BE2C (cell line): ENCODE results near the gene ALG8.

Experiments used
- DNase-seq: peaks from one replicate; pipeline ENCODE4 v3.0.0-alpha.2; 2020
- H3K27me3 ChIP-seq: fragments of 250-450 bp; sonication (Bioruptor Pico); 2 replicates; pipeline ENCODE4 v1.5.1; 2020; ENCODE audit warnings: mild to moderate bottlenecking
- H3K36me3 ChIP-seq: fragments of 250-450 bp; sonication (Bioruptor Pico); 2 replicates; pipeline ENCODE4 v1.5.1; 2020; ENCODE audit warnings: mild to moderate bottlenecking
- H3K4me1 ChIP-seq: fragments of 250-450 bp; sonication (Bioruptor Pico); 2 replicates; pipeline ENCODE4 v1.5.1; 2020
- H3K4me3 ChIP-seq: 2 replicates; pipeline ENCODE4 v1.5.1; 2011; ENCODE audit warnings: low read depth, low read length
- H3K9me3 ChIP-seq: fragments of 250-450 bp; sonication (Bioruptor Pico); 2 replicates; pipeline ENCODE4 v1.5.1; 2020
- TF ChIP-seq, protein P1 (sequence below): IDR thresholded peaks from 2 replicates; pipeline ENCODE4 v1.5.1; 2012; ENCODE audit warnings: mild to moderate bottlenecking, low read depth, low read length

ALG8 gene

DNA sequence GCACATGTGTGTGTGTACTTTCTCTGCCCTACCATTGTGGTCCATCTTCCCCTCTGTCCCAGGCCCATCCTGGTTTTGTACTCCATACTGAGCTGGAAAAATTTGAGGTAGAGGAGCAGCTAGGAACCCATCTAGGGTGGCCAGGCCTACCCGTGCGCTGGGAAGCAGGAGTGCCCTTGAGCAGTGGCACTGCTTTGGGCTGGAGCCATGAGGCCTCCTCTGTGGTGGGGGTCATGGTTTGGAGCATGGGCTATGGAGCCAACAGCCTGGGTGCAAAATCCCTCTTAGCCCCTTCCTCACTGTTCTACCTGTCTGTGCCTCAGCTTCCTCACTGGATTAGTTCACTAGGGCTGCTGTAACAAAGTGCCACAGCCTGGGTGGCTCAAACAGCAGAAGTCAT lies 21.9 kb upstream of the ALG8 start:
- no peaks in the 10 kb centered on the region for H3K27me3 ChIP-seq
- H3K9me3 ChIP-seq: no peaks in the 10 kb centered on the region
- no peaks in the 10 kb centered on the region for H3K36me3 ChIP-seq
- H3K4me1 ChIP-seq: peaks cover 11% of the 10 kb centered on the region
- no peak for DNase-seq
- no peak overlapping the region for H3K4me3 ChIP-seq
- TF ChIP-seq, protein P1, sequence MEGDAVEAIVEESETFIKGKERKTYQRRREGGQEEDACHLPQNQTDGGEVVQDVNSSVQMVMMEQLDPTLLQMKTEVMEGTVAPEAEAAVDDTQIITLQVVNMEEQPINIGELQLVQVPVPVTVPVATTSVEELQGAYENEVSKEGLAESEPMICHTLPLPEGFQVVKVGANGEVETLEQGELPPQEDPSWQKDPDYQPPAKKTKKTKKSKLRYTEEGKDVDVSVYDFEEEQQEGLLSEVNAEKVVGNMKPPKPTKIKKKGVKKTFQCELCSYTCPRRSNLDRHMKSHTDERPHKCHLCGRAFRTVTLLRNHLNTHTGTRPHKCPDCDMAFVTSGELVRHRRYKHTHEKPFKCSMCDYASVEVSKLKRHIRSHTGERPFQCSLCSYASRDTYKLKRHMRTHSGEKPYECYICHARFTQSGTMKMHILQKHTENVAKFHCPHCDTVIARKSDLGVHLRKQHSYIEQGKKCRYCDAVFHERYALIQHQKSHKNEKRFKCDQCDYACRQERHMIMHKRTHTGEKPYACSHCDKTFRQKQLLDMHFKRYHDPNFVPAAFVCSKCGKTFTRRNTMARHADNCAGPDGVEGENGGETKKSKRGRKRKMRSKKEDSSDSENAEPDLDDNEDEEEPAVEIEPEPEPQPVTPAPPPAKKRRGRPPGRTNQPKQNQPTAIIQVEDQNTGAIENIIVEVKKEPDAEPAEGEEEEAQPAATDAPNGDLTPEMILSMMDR: no peak

DNA sequence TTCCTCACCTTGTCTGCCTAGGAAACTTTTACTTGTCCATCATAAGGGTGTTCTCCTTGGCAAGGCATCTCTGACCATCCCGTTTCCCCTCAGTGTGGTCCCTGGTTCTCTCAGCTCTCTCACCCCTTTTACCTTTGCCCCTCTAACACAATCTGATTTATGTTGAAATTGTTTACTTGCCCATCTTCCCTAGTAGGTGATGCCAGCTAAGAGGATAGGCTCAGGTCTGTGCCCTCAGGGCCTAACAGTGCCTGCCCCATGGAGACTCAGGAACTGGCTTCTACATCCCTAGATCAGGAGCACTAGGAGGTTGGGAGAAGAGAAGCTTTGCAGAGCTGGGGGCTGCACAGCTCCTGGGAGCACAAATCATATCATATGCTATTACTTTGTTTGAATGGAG lies 21.1 kb upstream of the ALG8 start:
- Histone ChIP-seq H3K9me3 (no peaks in the 10 kb centered on the region), H3K4me3 (no peak overlapping the region), H3K36me3 (no peaks in the 10 kb centered on the region), H3K4me1 (peaks cover 11% of the 10 kb centered on the region), H3K27me3 (no peaks in the 10 kb centered on the region)
- DNase-seq: no peak
- TF ChIP-seq, protein P1: no peak

DNA sequence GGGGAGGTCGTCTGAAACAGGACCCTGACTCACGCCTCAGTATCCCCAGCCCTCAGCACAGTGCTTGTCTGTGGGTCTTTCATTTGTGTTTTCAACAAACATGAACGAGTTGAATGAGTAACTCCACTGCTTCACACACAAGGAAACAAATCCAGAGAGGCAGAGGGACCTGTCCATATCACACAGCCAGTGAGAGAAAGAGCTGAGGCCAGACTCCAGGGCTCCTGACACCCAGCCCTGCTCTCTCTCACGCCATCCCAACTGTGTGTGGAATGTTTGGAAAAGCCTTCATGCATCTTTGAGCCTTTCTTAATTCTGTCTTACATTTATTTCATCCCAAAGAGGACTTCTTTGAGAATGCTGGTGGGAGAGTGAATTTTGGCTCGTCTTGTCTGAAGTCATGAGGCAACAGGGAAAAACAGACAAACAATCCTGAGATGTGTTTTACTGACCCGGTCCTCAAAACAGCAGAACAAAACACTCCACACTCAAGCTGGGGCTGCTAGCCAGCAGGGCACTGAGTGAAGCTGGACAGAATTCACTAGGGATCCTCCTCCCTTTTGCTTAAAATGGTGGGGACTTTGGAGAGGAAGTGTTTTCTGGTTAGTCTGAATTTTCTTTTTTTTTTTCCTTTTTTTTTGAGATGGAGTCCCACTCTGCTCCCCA lies 19.7 kb upstream of the ALG8 start:
- no peak for DNase-seq
- no peaks in the 10 kb centered on the region for H3K27me3 ChIP-seq
- no peak overlapping the region for H3K4me3 ChIP-seq
- H3K4me1 ChIP-seq: peaks cover 11% of the 10 kb centered on the region
- TF ChIP-seq, protein P1: no peak
- no peaks in the 10 kb centered on the region for H3K9me3 ChIP-seq
- no peaks in the 10 kb centered on the region for H3K36me3 ChIP-seq

DNA sequence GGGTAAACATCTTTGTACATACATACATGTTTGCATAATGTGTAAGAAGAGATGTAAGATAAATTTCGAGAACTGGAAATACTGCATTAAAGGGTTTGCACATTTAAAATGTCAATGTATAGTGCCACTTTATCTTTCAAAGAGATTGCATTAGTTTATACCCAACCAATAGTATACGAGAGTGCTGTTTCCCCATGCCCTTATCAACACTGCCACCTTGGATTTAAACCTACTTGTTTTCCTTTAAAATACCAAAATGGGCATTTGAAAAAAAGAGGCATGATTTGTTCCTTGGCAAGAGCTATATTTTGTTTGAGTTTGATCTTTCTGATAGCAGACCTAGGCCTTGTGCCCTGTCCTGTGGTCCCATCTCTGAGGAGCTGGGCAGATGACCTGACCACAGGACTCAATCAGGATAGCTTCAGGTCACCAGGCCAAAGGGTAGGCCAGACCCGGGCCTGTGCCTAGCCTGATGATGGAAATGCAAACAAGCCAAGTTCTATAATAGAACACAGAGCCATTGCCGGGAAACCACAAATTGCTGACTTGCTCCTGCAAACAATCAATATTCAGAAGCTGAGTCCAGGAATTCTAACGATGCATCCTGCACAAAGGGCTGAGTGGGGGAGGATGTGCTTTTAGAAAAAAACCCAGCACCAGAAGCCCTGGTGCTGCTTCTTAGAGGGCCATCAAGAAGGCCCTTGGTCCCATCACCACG lies 16.9 kb upstream of the ALG8 start:
- TF ChIP-seq, protein P1: no peak
- no peak for DNase-seq
- Histone ChIP-seq H3K9me3 (no peaks in the 10 kb centered on the region), H3K4me3 (no peak overlapping the region), H3K4me1 (peaks cover 8% of the 10 kb centered on the region; the same call in 1 of the 2 replicates), H3K36me3 (no peaks in the 10 kb centered on the region), H3K27me3 (no peaks in the 10 kb centered on the region)

DNA sequence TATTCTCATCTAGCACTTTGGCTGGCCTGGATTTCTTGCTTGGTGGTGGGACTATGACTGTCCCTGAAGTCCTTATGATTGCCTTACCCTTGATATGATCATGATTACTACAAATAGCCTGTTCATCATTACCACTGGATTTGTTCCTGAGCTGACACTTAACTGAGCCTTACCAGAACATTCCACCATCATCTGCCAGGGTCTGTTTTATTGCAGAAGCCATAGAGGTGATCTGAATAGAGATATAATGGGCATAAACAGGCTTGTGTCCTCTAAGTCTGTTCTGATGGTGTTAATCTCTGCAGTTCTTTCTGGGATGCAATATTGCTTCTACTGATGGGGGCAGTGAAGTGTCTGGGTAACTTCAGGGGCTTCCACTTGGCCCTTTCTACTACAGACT lies 12.4 kb upstream of the ALG8 start:
- Histone ChIP-seq H3K9me3 (no peaks in the 10 kb centered on the region), H3K36me3 (no peaks in the 10 kb centered on the region), H3K4me1 (peaks cover 14% of the 10 kb centered on the region; the same call in 1 of the 2 replicates), H3K27me3 (no peaks in the 10 kb centered on the region), H3K4me3 (no peak overlapping the region)
- DNase-seq: no peak
- TF ChIP-seq, protein P1: no peak

DNA sequence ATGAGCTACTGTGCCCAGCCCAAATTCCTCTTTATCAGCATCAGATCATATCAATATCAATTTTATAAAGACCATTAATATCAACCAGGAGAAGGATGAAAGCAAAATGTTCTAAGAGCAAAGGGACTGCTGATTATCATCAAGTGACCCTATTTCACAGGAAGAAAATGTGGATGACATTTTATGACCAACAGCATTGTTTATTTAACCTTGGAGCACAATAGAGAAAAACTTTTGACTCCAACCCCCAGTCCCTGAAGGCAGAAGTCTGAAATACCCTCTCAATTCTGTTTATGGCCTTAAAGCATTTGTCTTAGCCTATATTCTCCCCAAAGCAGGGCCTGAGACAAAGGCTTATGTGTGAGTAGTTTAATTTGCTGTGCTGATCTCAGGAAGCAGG lies 11.3 kb upstream of the ALG8 start:
- no peaks in the 10 kb centered on the region for H3K9me3 ChIP-seq
- H3K4me3 ChIP-seq: no peak overlapping the region
- DNase-seq: no peak
- H3K27me3 ChIP-seq: no peaks in the 10 kb centered on the region
- H3K4me1 ChIP-seq: peaks cover 14% of the 10 kb centered on the region; the same call in 1 of the 2 replicates
- H3K36me3 ChIP-seq: no peaks in the 10 kb centered on the region
- TF ChIP-seq, protein P1: no peak
